HEK293 (cell line): ENCODE measurements around the gene RPS6KA1.

ENCODE experiments used
- EGR2 ChIP-seq: fragments of 450-650 bp; formaldehyde crosslinking; IDR thresholded peaks from 2 replicates; pipeline ENCODE4 v1.5.1; 2016; ENCODE audit warnings: low read depth, missing biosample characterization, missing genetic modification characterization
- PRDM6 ChIP-seq: fragments of 450-650 bp; formaldehyde crosslinking; IDR thresholded peaks from 2 replicates; pipeline ENCODE4 v1.5.1; 2017; ENCODE audit warnings: missing biosample characterization, missing genetic modification characterization
- SETDB1 ChIP-seq: IDR thresholded peaks from one replicate; pipeline ENCODE4 v1.6.1; 2017; ENCODE audit warnings: mild to moderate bottlenecking, low read length, moderate library complexity, mixed read lengths; ENCODE audit not compliant: insufficient read length
- TSHZ1 ChIP-seq: fragments of 450-650 bp; formaldehyde crosslinking; IDR thresholded peaks from 2 replicates; pipeline ENCODE4 v1.5.1; 2016; ENCODE audit warnings: missing biosample characterization, missing genetic modification characterization, borderline replicate concordance
- ZBTB11 ChIP-seq: fragments of 450-650 bp; formaldehyde crosslinking; conservative IDR thresholded peaks from 2 replicates; pipeline ENCODE4 v1.5.1; 2016; ENCODE audit warnings: low read depth, missing biosample characterization, missing genetic modification characterization
- ZEB2 ChIP-seq: fragments of 450-650 bp; formaldehyde crosslinking; IDR thresholded peaks from 2 replicates; pipeline ENCODE4 v1.5.1; 2016; ENCODE audit warnings: missing biosample characterization, missing genetic modification characterization
- ZNF133 ChIP-seq: fragments of 450-650 bp; formaldehyde crosslinking; IDR thresholded peaks from 2 replicates; pipeline ENCODE4 v1.5.1; 2016; ENCODE audit warnings: missing biosample characterization, missing genetic modification characterization
- ZNF140 ChIP-seq: fragments of 450-650 bp; formaldehyde crosslinking; IDR thresholded peaks from 2 replicates; pipeline ENCODE4 v1.5.1; 2016; ENCODE audit warnings: missing biosample characterization, missing genetic modification characterization
- ZNF169 ChIP-seq: fragments of 450-650 bp; formaldehyde crosslinking; IDR thresholded peaks from 2 replicates; pipeline ENCODE4 v1.5.1; 2016; ENCODE audit warnings: missing biosample characterization, missing genetic modification characterization
- ZNF202 ChIP-seq: fragments of 450-650 bp; formaldehyde crosslinking; IDR thresholded peaks from 2 replicates; pipeline ENCODE4 v1.5.1; 2016; ENCODE audit warnings: missing biosample characterization, missing genetic modification characterization, borderline replicate concordance
- ZNF239 ChIP-seq: fragments of 450-650 bp; formaldehyde crosslinking; IDR thresholded peaks from 2 replicates; pipeline ENCODE4 v1.5.1; 2016; ENCODE audit warnings: missing biosample characterization, missing genetic modification characterization
- ZNF335 ChIP-seq: fragments of 450-650 bp; formaldehyde crosslinking; conservative IDR thresholded peaks from 2 replicates; pipeline ENCODE4 v1.5.1; 2016; ENCODE audit warnings: missing biosample characterization, missing genetic modification characterization
- ZNF416 ChIP-seq: fragments of 450-650 bp; formaldehyde crosslinking; IDR thresholded peaks from 2 replicates; pipeline ENCODE4 v1.5.1; 2016; ENCODE audit warnings: missing biosample characterization, missing genetic modification characterization
- ZNF510 ChIP-seq: fragments of 450-650 bp; formaldehyde crosslinking; IDR thresholded peaks from 2 replicates; pipeline ENCODE4 v1.5.1; 2018; ENCODE audit warnings: mild to moderate bottlenecking, missing genetic modification characterization, missing biosample characterization; ENCODE audit not compliant: insufficient replicate concordance
- ZNF514 ChIP-seq: fragments of 450-650 bp; formaldehyde crosslinking; IDR thresholded peaks from 2 replicates; pipeline ENCODE4 v1.5.1; 2016; ENCODE audit warnings: missing biosample characterization, missing genetic modification characterization
- ZNF558 ChIP-seq: fragments of 450-650 bp; formaldehyde crosslinking; IDR thresholded peaks from 2 replicates; pipeline ENCODE4 v1.5.1; 2016; ENCODE audit warnings: missing biosample characterization, missing genetic modification characterization
- ZNF585B ChIP-seq: fragments of 450-650 bp; formaldehyde crosslinking; IDR thresholded peaks from 2 replicates; pipeline ENCODE4 v1.5.1; 2016; ENCODE audit warnings: missing biosample characterization, missing genetic modification characterization
- ZNF621 ChIP-seq: fragments of 450-650 bp; formaldehyde crosslinking; IDR thresholded peaks from 2 replicates; pipeline ENCODE4 v1.5.1; 2017; ENCODE audit warnings: missing biosample characterization, missing genetic modification characterization
- ZNF623 ChIP-seq: fragments of 450-650 bp; formaldehyde crosslinking; IDR thresholded peaks from 2 replicates; pipeline ENCODE4 v1.5.1; 2016; ENCODE audit warnings: missing biosample characterization, missing genetic modification characterization
- ZNF660 ChIP-seq: fragments of 450-650 bp; IDR thresholded peaks from 2 replicates; pipeline ENCODE4 v1.5.1; 2018; ENCODE audit warnings: missing biosample characterization, mild to moderate bottlenecking, missing genetic modification characterization
- ZNF670 ChIP-seq: fragments of 450-650 bp; formaldehyde crosslinking; IDR thresholded peaks from 2 replicates; pipeline ENCODE4 v1.5.1; 2016; ENCODE audit warnings: missing biosample characterization, missing genetic modification characterization, low read depth
- ZNF677 ChIP-seq: fragments of 450-650 bp; IDR thresholded peaks from 2 replicates; pipeline ENCODE4 v1.5.0; 2018; ENCODE audit warnings: missing biosample characterization, mild to moderate bottlenecking, missing genetic modification characterization, moderate library complexity
- ZSCAN18 ChIP-seq: fragments of 450-650 bp; formaldehyde crosslinking; IDR thresholded peaks from 2 replicates; pipeline ENCODE4 v1.5.1; 2016; ENCODE audit warnings: missing biosample characterization, missing genetic modification characterization
- ZSCAN30 ChIP-seq: fragments of 450-650 bp; IDR thresholded peaks from 2 replicates; pipeline ENCODE4 v1.5.1; 2018; ENCODE audit warnings: missing biosample characterization, mild to moderate bottlenecking, missing genetic modification characterization, moderate library complexity
- TF ChIP-seq, protein P1 (sequence below): fragments of 450-650 bp; formaldehyde crosslinking; IDR thresholded peaks from 2 replicates; pipeline ENCODE4 v1.5.1; 2016; ENCODE audit warnings: missing biosample characterization, missing genetic modification characterization
- TF ChIP-seq, protein P2 (sequence below): fragments of 450-650 bp; formaldehyde crosslinking; IDR thresholded peaks from 2 replicates; pipeline ENCODE4 v1.5.1; 2016; ENCODE audit warnings: missing biosample characterization, missing genetic modification characterization

RPS6KA1 gene

DNA sequence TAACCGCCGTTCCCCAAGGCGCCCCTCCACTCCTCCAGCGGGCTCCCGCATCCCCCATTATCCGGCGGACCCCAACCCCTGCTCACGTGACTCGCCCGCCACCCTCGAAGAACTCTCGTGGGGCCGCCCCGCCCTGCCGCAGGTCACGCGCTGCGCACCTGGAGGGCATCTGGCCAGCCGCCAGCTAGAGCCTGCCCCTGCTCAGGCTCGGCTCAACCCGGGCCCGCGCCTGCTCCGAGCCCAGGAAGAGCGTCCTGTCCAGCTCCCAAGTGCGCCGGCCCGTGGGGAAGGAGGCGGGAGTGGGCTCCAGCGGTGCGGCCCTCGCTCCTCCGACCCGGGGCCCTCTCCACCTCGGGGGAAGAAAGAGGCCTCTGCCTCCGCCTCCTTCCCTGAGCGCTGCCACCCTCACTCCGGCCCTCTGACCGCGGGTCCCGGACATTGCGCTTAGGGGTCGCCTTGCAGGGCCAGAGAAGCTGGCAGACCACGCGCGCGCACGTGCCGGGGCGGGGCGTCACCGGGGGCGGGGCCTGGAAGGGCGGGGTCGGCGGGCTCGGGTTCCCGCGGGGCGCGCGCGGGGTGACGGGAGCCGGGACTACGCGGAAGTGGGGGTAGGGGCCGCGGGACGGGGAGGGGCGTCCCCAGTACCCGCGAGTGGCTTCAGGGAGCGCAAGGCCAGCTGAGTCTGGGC lies 28.9 kb upstream of the RPS6KA1 start (continued):
- TF ChIP-seq ZBTB11 (tag by site-specific recombination) (peak; percentile 47; the same call in 1 of the 2 replicates), PRDM6 (tag by site-specific recombination) (no peak), ZNF416 (tag by site-specific recombination) (no peak), ZSCAN30 (tag by site-specific recombination) (no peak), ZNF660 (tag by site-specific recombination) (no peak; the same call in 1 of the 2 replicates), ZNF133 (tag by site-specific recombination) (no peak), ZNF558 (no peak), ZNF140 (no peak), ZNF514 (no peak), SETDB1 (no peak), ZNF510 (tag by site-specific recombination) (no peak), ZEB2 (tag by site-specific recombination) (peak; percentile 99), ZNF169 (tag by site-specific recombination) (no peak), ZNF239 (tag by site-specific recombination) (0 out of 2 replicates have a peak, but pooled peaks have one; percentile 52), TSHZ1 (tag by site-specific recombination) (peak; percentile 41; the same call in 1 of the 2 replicates), ZNF621 (no peak), ZNF677 (tag by site-specific recombination) (no peak), ZNF202 (tag by site-specific recombination) (no peak), ZNF585B (tag by site-specific recombination) (no peak; the same call in 1 of the 2 replicates), ZSCAN18 (tag by site-specific recombination) (no peak), ZNF623 (tag by site-specific recombination) (no peak), ZNF670 (no peak), ZNF335 (tag by site-specific recombination) (peak; percentile 72), EGR2 (tag by site-specific recombination) (no peak)
- TF ChIP-seq, protein P1, sequence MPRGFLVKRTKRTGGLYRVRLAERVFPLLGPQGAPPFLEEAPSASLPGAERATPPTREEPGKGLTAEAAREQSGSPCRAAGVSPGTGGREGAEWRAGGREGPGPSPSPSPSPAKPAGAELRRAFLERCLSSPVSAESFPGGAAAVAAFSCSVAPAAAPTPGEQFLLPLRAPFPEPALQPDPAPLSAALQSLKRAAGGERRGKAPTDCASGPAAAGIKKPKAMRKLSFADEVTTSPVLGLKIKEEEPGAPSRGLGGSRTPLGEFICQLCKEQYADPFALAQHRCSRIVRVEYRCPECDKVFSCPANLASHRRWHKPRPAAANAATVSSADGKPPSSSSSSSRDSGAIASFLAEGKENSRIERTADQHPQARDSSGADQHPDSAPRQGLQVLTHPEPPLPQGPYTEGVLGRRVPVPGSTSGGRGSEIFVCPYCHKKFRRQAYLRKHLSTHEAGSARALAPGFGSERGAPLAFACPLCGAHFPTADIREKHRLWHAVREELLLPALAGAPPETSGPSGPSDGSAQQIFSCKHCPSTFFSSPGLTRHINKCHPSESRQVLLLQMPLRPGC (tag by site-specific recombination), result peak; percentile 47; the same call in 1 of the 2 replicates
- TF ChIP-seq, protein P2, sequence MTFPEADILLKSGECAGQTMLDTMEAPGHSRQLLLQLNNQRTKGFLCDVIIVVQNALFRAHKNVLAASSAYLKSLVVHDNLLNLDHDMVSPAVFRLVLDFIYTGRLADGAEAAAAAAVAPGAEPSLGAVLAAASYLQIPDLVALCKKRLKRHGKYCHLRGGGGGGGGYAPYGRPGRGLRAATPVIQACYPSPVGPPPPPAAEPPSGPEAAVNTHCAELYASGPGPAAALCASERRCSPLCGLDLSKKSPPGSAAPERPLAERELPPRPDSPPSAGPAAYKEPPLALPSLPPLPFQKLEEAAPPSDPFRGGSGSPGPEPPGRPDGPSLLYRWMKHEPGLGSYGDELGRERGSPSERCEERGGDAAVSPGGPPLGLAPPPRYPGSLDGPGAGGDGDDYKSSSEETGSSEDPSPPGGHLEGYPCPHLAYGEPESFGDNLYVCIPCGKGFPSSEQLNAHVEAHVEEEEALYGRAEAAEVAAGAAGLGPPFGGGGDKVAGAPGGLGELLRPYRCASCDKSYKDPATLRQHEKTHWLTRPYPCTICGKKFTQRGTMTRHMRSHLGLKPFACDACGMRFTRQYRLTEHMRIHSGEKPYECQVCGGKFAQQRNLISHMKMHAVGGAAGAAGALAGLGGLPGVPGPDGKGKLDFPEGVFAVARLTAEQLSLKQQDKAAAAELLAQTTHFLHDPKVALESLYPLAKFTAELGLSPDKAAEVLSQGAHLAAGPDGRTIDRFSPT (tag by site-specific recombination), result peak; percentile 88
